HG03039 (cell line): ENCODE measurements around the gene NOL7.

Experiments
- ATAC-seq: cut with Tn5 transposase; IDR thresholded peaks from one replicate; pipeline ENCODE4 v1.9.1; 2021; ENCODE audit warnings: mild to moderate bottlenecking, moderate library complexity; ENCODE audit not compliant: unreplicated experiment

NOL7 gene

GRCh38 chr6:13649393-13649792 lies 34.3 kb downstream of the NOL7 start:
- ATAC-seq = no peak

GRCh38 chr6:13653296-13653695 lies 38.2 kb downstream of the NOL7 start:
- no peak for ATAC-seq

GRCh38 chr6:13654496-13654895 lies 39.4 kb downstream of the NOL7 start:
- no peak for ATAC-seq

DNA sequence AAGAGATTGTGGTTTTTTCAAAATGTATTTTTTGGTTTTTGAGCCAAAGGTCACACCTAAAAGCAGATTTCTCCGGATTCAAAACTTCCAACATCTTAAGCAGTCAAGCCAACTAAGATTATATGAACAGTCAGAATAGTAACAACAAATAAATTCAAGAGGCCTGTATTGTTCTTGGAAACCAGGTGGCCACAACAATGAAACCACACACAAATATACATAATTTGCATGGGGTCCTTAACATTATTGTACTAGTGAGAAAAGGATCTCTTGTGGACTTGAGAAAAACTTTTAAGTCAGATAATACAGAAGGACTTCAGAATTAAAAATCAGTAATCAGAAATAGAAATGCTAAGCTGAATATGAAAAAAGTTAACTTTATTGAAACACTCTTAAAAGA lies 40.6 kb downstream of the NOL7 start:
- no peak for ATAC-seq

GRCh38 chr6:13660273-13660672 lies 45.1 kb downstream of the NOL7 start:
- ATAC-seq = no peak

DNA sequence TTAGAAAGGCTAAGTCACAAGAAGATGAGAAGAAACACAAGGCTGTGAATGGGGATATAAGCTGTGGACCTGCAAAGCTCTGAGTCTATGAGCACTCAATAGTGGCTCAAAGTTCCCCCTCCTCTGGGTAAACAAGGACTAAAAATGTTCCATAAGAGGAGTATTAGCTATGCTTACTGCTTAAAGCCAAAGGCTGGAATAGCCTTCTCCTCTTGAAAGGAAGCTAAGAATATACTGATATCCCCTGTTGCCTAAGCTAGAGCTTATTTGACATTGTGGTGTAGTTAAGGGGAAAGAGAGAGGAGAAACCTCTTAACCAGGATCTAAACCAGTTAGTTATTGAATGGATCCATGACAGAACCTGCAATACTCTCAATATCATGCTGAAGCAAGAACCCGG lies 45.8 kb downstream of the NOL7 start:
- ATAC-seq = no peak

- no peak for ATAC-seq
Observed at GRCh38 chr6:13661647-13662046, 46.5 kb downstream of the NOL7 start.

- ATAC-seq = no peak
Observed at GRCh38 chr6:13662651-13663334, 47.7 kb downstream of the NOL7 start.

GRCh38 chr6:13663986-13664385 lies 48.9 kb downstream of the NOL7 start:
- no peak for ATAC-seq

DNA sequence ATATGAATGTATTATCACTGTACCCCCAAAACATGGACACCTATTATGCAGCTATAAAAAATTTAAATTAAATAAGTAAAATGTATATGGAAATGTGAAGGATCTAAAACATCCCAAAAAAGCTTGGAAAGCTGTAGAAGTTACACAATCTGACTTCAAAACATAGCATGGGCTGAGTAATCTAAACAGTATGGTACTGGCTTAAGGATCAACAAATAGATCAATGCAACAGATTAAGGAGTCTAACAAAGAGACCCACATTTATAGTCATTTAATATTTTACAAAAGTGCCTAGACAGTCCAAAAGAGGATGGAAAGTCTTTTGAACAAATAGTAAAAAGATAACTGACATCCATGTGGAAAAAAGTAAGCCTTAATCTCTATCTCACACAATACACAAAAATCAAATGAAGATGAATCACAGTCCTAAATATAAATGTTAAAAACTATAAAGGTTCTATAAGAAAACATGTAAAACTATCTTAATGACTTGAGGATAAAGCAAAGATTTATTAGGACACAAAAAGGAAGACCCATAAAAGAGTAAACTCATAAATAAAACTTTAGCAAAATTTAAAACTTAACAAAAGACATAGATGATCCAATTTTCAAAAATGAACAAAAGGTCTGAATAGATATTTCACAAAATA lies 49.7 kb downstream of the NOL7 start:
- ATAC-seq = no peak

DNA sequence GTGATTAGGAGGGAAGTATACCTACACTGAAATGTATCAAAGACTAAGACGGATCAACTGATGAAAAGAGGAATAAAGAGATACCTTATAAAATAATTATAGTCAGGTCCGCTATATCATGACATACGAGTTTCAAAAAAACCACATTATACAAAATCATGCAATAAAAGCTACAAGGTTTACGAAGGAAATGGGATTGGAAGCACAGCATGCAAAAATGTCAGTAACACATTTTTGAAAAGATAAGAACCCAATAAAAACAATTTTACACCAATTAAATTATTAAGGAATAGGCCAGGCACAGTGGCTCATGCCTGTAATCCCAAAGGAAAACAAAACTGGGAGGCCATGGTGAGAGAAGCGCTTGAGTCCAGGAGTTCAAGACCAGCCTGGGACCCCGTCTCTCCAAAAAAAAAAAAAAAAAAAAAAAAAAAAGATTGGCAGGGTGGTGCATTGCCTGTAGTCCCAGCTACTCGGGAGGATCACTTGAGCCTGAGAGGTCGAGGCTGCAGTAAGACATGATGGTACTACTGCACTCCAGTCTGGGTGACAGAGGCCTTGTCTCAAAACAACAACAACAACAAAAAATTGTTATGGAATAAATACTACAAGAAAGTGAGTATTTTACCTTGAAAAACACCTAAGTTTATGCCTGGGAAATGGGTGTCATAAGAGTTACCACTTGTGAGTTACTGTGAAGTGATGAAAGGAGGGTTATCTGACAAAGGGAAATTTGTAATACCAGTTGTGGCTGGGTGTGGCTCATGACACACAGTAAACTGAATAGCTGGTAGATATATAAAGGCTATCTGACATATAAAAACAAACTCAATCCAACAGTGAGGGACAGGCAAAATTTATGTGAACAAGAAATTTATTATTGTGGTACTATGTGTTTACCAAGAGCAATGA lies 51.3 kb downstream of the NOL7 start:
- ATAC-seq = no peak

GRCh38 chr6:13667655-13668054 lies 52.5 kb downstream of the NOL7 start:
- ATAC-seq = no peak

DNA sequence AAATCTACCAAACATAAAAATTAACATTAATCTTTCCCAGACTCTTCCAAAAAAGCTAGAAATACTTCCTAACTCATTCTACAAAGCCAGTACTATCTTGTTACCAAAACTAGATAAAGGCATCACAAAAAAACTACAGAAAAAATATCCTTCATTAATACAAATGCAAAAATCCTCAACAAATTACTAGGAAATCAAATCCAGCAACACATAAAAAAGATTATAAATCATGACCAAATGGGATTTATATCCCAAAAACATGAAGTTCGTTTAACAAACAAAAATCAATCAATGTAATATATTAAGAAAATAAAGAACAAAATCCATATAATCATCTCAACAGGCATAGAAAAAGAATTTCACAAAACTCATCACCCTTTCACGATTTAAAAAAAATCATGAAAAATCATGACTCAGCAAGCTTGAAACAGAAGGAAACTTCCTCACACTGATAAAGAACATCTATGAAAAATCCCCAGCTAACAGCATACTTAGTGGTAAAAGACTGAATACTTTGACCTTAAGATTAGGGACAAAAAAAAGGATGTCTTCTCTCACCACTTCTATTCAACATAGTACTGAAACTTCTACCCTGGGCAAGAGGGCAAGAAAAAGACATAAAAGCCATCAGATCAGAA lies 53.3 kb downstream of the NOL7 start:
- no peak for ATAC-seq

- ATAC-seq = no peak
Observed at GRCh38 chr6:13669476-13669875, 54.3 kb downstream of the NOL7 start.
